ENCODE results near the gene RAP1GAP. TPM values are rescaled to one million over a fixed set of nuclear protein-coding genes. Genes with fewer than 3 reads are reported as not detected.

Gene RAP1GAP
- total and polyA plus RNA-seq, 2 experiments from 2014 or later: 0.41 to 0.97 TPM

- Histone ChIP-seq H3F3A (ENCODE audit: insufficient read depth) (no peaks in the 10 kb centered on the region), H3K27ac (no peak overlapping the region), H4K20me1 (ENCODE audit: insufficient read depth) (no peaks in the 10 kb centered on the region), H3K9me3 (ENCODE audit: low read depth) (no peaks in the 10 kb centered on the region), H3K27me3 (replicated peaks; ENCODE audit: insufficient read depth) (no peaks in the 10 kb centered on the region), H3K4me1 (ENCODE audit: insufficient read depth) (0 out of 2 replicates have a peak, but pooled peaks cover 6% of the 10 kb centered on the region), H3K4me2 (ENCODE audit: unreplicated experiment) (no peak overlapping the region), H3K79me2 (ENCODE audit: insufficient read depth) (no peaks in the 10 kb centered on the region), H2AFZ (no peak overlapping the region), H3K36me3 (ENCODE audit: low read depth) (no peaks in the 10 kb centered on the region), H3K9me2 (ENCODE audit: insufficient read depth) (no peaks in the 10 kb centered on the region), H3K9ac (no peak overlapping the region), H3K4me3 (no peak overlapping the region)
- DNase-seq: no peak
- in situ Hi-C loops (cut with MboI): no loop called here
- no peak for TF ChIP-seq EZH2 (IDR thresholded peaks at IDR 0.05; ENCODE audit: insufficient read depth, poor library complexity, severe bottlenecking)
- TF ChIP-seq EZH2phosphoT487 (IDR thresholded peaks at IDR 0.05; ENCODE audit: insufficient read depth, low read depth): no peak
- WGBS, 2 experiments (ENCODE audit: low coverage in 1 of 2, low lambda C conversion rate in 2 of 2, missing lambda C conversion rate in 2 of 2): 57 to 61% methylated on average over 11 of the region's 11 CpGs
These were observed 95.7 kb downstream of the RAP1GAP start for GRCh38 chr1:21573475-21573874.

- H3F3A ChIP-seq (ENCODE audit: insufficient read depth): no peaks in the 10 kb centered on the region; the same call in 1 of the 2 replicates
- peaks cover 12% of the 10 kb centered on the region; the same call in 1 of the 2 replicates for H3K4me1 ChIP-seq (ENCODE audit: insufficient read depth)
- no peaks in the 10 kb centered on the region for H3K9me2 ChIP-seq (ENCODE audit: insufficient read depth)
- no peak overlapping the region for H2AFZ ChIP-seq
- no peak overlapping the region for H3K9ac ChIP-seq
- TF ChIP-seq EZH2phosphoT487 (IDR thresholded peaks at IDR 0.05; ENCODE audit: insufficient read depth, low read depth) (no peak), EZH2 (IDR thresholded peaks at IDR 0.05; ENCODE audit: insufficient read depth, poor library complexity, severe bottlenecking) (no peak)
- H3K4me3 ChIP-seq: no peak overlapping the region
- no peaks in the 10 kb centered on the region for H3K9me3 ChIP-seq (ENCODE audit: low read depth)
- no peaks in the 10 kb centered on the region for H3K79me2 ChIP-seq (ENCODE audit: insufficient read depth)
- H3K27ac ChIP-seq: no peak overlapping the region
- WGBS, 2 experiments (ENCODE audit: low coverage in 1 of 2, low lambda C conversion rate in 2 of 2, missing lambda C conversion rate in 2 of 2): 83 to 84% methylated on average over 13 of the region's 13 CpGs
- H4K20me1 ChIP-seq (ENCODE audit: insufficient read depth): no peaks in the 10 kb centered on the region
- H3K36me3 ChIP-seq (ENCODE audit: low read depth): no peaks in the 10 kb centered on the region
- in situ Hi-C loops (cut with MboI): no loop called here
- H3K27me3 ChIP-seq (replicated peaks; ENCODE audit: insufficient read depth): no peaks in the 10 kb centered on the region
- DNase-seq: no peak
- no peak overlapping the region for H3K4me2 ChIP-seq (ENCODE audit: unreplicated experiment)
These were observed 96.4 kb downstream of the RAP1GAP start for GRCh38 chr1:21572735-21573277.

- in situ Hi-C loops (cut with MboI): no loop called here
- H3K4me2 ChIP-seq (ENCODE audit: unreplicated experiment): no peak overlapping the region
- H3K9me3 ChIP-seq (ENCODE audit: low read depth): no peaks in the 10 kb centered on the region
- no peak overlapping the region for H3K4me3 ChIP-seq
- H3K4me1 ChIP-seq (ENCODE audit: insufficient read depth): peaks cover 17% of the 10 kb centered on the region; the same call in 1 of the 2 replicates
- no peak overlapping the region for H3K9ac ChIP-seq
- H3F3A ChIP-seq (ENCODE audit: insufficient read depth): no peaks in the 10 kb centered on the region; the same call in 1 of the 2 replicates
- TF ChIP-seq EZH2 (IDR thresholded peaks at IDR 0.05; ENCODE audit: insufficient read depth, poor library complexity, severe bottlenecking) (no peak), EZH2phosphoT487 (IDR thresholded peaks at IDR 0.05; ENCODE audit: insufficient read depth, low read depth) (no peak)
- WGBS, 2 experiments (ENCODE audit: low coverage in 1 of 2, low lambda C conversion rate in 2 of 2, missing lambda C conversion rate in 2 of 2): 84 to 89% methylated on average over 6 of the region's 6 CpGs
- no peaks in the 10 kb centered on the region for H4K20me1 ChIP-seq (ENCODE audit: insufficient read depth)
- H3K36me3 ChIP-seq (ENCODE audit: low read depth): no peaks in the 10 kb centered on the region
- H3K9me2 ChIP-seq (ENCODE audit: insufficient read depth): no peaks in the 10 kb centered on the region
- no peak overlapping the region for H2AFZ ChIP-seq
- no peak overlapping the region for H3K27ac ChIP-seq
- H3K27me3 ChIP-seq (replicated peaks; ENCODE audit: insufficient read depth): no peaks in the 10 kb centered on the region
- no peaks in the 10 kb centered on the region for H3K79me2 ChIP-seq (ENCODE audit: insufficient read depth)
- no peak for DNase-seq
These were observed 96.9 kb downstream of the RAP1GAP start for GRCh38 chr1:21572221-21572620.

GRCh38 chr1:21570885-21571284, 98.3 kb downstream of the RAP1GAP start:
- no peak overlapping the region for H3K4me3 ChIP-seq
- in situ Hi-C loops (cut with MboI): no loop called here
- H3K4me1 ChIP-seq (ENCODE audit: insufficient read depth): peaks cover 18% of the 10 kb centered on the region; the same call in 1 of the 2 replicates
- no peaks in the 10 kb centered on the region for H3K9me3 ChIP-seq (ENCODE audit: low read depth)
- no peak overlapping the region for H3K4me2 ChIP-seq (ENCODE audit: unreplicated experiment)
- no peaks in the 10 kb centered on the region for H3K79me2 ChIP-seq (ENCODE audit: insufficient read depth)
- H3K27ac ChIP-seq: no peak overlapping the region
- no peak overlapping the region for H2AFZ ChIP-seq
- no peaks in the 10 kb centered on the region for H3K9me2 ChIP-seq (ENCODE audit: insufficient read depth)
- TF ChIP-seq EZH2 (IDR thresholded peaks at IDR 0.05; ENCODE audit: insufficient read depth, poor library complexity, severe bottlenecking) (no peak), EZH2phosphoT487 (IDR thresholded peaks at IDR 0.05; ENCODE audit: insufficient read depth, low read depth) (no peak)
- no peak for DNase-seq
- no peaks in the 10 kb centered on the region; the same call in 1 of the 2 replicates for H3F3A ChIP-seq (ENCODE audit: insufficient read depth)
- H4K20me1 ChIP-seq (ENCODE audit: insufficient read depth): no peaks in the 10 kb centered on the region
- WGBS, 2 experiments (ENCODE audit: low coverage in 1 of 2, low lambda C conversion rate in 2 of 2, missing lambda C conversion rate in 2 of 2): 80 to 83% methylated on average over 4 of the region's 4 CpGs
- no peaks in the 10 kb centered on the region for H3K36me3 ChIP-seq (ENCODE audit: low read depth)
- no peak overlapping the region for H3K9ac ChIP-seq
- no peaks in the 10 kb centered on the region for H3K27me3 ChIP-seq (replicated peaks; ENCODE audit: insufficient read depth)
